T-helper 2 cell treated with Interferon-gamma antibody and Interleukin-4, amounts not matched to agents 100 ng/mL and 5 ng/mL, for 36 hours (primary cell): ENCODE results near the gene STK36. TPM values are rescaled to one million over a fixed set of nuclear protein-coding genes. Genes with fewer than 3 reads are reported as not detected.

Experiments
- intact Hi-C: fragments of 100-400 bp; cut with micrococcal nuclease; formaldehyde crosslinking; loops from one replicate; pipeline ENCODE4 v1.15.1; 2023
- total RNA-seq: library from RNA; stranded (reverse); gene quantifications from 2 replicates; pipeline ENCODE4 v1.2.3, GENCODE V29; 2022

Gene STK36
- total RNA-seq, 1 donor from 2014 or later: 13.6 TPM

DNA sequence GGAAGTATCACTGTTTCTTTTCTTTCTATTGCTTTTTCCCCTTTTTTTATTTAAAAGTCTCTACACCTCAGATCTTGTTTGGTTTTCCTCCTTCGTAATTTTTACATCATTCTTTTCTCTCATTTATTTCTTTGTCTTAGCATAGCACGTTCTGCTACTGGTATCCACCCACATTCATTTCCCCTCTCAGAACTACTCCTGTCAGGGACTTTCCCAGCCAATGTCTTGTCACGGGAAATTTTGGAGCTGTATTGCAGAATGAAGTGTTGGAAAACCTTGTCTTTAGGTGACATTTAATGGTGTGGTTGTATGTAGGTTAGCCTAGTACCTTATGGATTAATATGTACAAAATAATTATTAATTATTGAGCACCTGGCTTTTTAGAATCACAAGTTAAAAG lies 72.7 kb downstream of the STK36 start:
- intact Hi-C loops: no loop called here

DNA sequence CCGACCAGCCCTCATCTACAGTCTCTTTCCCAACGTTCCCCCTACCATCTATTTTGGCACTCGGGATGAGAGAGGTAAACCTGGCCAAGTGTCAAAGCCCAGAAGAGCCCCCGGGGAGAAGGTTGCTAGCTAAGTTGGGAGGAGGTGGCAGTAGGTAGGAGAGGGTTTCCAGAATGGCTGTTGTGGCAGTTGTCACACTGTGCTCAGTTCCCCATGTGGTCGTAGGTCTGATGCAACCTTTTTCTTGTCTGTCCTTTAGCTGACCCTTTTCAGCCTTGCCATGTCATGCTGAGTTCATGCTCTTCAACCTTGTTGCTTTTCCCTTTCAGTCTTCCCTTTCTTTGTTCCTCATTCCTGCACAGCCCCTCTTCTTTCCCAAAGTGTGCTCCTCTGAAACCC lies 73.3 kb downstream of the STK36 start:
- intact Hi-C loops: no loop called here

DNA sequence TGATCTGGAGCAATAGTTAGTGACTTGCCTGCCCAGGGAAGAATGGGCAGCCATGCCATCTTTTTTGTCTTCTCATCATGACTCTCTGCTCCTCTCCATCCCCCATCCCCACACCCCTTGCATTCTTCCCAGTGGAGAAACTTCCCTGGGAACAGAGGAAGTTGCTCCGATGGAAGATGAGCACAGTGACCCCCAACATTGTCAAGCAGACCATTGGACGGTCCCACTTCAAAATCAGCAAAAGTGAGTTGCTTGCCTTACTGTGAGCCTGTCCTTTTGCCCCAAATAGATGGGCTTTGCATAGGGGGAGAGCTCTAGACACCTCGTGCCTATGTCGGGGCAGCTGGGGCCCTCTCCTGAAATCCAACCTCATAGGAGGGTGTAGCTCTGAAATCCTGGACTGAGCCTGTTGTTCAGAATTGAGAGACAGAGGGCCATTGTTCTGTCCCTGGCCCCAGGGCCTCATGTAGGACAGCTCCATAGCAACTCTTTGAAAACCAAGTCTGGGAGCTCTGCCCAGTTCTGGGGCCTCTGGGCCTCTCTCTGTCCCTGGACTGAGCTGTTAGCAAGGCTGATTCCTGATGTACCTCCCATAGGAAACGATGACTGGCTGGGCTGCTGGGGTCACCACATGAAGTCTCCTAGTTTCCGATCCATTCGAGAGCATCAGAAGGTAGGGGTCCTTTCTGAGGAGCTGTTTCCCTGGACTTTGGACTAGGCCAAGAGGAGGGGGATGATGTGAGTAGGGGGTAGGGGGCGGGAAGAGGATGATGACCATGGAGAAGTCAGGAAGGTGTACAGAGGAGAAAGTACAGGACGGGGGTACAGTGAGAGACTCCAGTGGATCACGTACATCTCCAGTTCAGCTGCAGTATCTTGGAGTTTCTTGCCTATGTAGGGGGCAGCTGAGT lies 73.9 kb downstream of the STK36 start:
- intact Hi-C loops: no loop called here

DNA sequence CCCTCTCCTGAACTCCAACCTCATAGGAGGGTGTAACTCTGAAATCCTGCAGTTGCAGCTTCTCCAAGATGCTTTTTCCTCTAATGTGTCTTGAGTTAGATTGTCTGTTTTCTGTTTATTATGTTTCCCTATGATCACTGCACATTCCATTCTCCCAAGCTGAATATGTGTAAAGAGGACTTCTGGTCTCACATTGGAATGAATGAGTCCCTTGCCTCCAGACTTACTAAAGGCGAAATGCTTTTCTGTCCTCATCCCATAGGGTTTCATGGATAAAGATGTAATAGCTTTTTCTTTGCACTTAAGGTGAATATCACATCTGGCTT lies 74.5 kb downstream of the STK36 start:
- intact Hi-C loops: no loop called here

DNA sequence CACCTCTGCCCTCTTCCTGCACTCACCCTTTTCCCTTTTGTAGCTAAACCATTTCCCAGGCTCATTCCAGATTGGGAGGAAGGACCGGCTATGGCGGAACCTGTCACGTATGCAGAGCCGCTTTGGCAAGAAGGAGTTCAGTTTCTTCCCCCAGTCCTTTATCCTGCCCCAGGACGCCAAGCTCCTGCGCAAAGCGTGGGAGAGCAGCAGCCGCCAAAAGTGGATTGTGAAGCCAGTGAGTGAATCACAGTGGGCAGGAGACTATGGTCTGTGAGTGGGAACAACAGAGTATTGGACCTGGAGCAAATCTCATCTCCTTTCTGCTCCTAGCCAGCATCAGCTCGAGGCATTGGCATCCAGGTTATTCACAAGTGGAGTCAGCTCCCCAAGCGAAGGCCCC lies 75.1 kb downstream of the STK36 start:
- intact Hi-C loops: no loop called here

DNA sequence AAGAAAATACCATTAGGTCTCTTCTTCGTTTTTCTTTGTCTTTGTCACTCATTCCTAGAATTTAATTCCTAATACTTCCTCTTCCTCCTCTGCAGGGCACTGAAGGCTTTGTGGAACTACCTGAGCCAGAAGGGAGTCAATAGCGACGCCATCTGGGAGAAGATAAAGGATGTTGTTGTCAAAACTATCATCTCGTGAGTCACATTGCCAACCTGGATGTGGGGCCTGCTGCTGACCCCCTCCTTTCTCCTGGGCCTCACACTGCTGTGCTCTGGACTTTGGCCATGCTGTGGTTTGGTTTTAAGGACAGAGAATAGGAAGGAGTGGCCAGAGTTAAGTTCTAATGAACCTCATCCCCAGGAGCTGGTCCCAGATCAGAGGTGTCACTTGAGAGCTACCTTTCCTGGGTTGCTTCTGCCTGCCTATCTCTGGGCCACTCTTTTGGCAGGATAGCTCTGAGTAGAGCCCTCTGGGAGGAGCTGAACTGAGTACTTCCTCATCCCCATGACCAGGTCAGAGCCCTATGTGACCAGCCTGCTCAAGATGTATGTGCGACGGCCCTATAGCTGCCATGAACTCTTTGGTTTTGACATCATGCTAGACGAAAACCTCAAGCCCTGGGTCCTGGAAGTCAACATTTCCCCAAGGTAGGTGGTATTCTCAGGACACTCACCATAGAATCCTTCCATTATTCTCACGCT lies 77.0 kb downstream of the STK36 start:
- intact Hi-C loops: no loop called here

Other genes starting within 250 kb of the STK36 start
- gene USP37, start 103.7 kb upstream of the STK36 start, total RNA-seq: 32.2 and 34.1 TPM in 2 replicates
- 91.7 and 95.5 TPM in 2 replicates for gene CNOT9, start 103.2 kb upstream of the STK36 start, total RNA-seq
- gene PLCD4, start 64.2 kb upstream of the STK36 start, total RNA-seq: 0.30 and 0.48 TPM in 2 replicates
- gene ZNF142, start 12.5 kb upstream of the STK36 start, total RNA-seq: 51.8 and 52.9 TPM in 2 replicates
- gene BCS1L, start 12.4 kb upstream of the STK36 start, total RNA-seq: 54.6 and 57.1 TPM in 2 replicates
- gene RNF25, start 84 bp upstream of the STK36 start, total RNA-seq: 20.7 and 21.2 TPM in 2 replicates
- gene TTLL4, start 38.7 kb downstream of the STK36 start, total RNA-seq: 38.3 and 45.8 TPM in 2 replicates
- gene CYP27A1, start 110.1 kb downstream of the STK36 start, total RNA-seq: 0.18 TPM in 1 of 2 replicates, not detected in the other
- gene PRKAG3, start 159.7 kb downstream of the STK36 start, total RNA-seq: not detected in 2 replicates
- 0.11 TPM in 1 of 2 replicates, not detected in the other for gene WNT6, start 187.7 kb downstream of the STK36 start, total RNA-seq
- 0.16 and 0.20 TPM in 2 replicates for gene WNT10A, start 208.8 kb downstream of the STK36 start, total RNA-seq